GM12874 (cell line): ENCODE measurements around the gene PPT2.

Experiments
- TF ChIP-seq, protein P1 (sequence below): IDR thresholded peaks from 2 replicates; pipeline ENCODE4 v1.5.1; 2011; ENCODE audit warnings: low read depth, mild to moderate bottlenecking, control low read depth, low read length, moderate library complexity; ENCODE audit not compliant: insufficient read depth

The PPT2 gene

DNA sequence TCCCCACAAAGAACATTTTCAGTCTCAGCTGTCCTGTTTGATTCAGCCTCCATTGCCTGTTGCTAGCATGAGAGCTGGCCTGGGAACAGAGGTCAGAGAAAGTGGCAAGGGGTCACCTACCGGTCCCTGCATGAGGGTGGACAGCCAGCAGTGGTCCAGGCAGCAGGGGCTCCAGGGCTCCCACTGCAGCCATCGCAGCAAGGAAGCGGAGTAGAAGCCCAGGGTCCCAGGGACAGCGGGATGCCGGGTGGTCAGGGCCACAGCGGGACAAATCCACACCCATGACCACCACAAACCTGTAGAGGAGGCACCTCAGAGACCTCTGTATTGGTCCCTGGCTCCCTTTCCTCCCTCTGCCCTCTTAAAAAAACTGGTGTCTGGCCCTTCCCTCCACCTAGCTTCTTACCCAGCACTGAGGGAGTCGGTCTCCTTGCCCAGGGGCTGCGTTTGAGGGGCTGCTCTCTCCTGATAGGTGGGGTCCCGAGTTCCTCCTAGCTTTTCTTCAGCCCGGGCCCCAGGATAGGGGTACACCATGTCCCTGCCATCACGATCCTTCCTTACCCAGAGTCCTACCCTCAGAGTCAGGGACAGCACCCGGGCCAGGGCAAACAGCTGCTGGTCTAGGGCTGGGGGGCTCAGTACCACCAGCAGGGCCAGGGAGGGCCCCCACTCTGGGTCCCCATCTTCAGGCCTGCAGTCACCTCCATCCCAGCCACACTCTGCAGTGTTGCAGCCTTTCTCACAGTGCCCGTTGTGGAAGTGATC, 47.0 kb downstream of the PPT2 start:
- TF ChIP-seq, protein P1, sequence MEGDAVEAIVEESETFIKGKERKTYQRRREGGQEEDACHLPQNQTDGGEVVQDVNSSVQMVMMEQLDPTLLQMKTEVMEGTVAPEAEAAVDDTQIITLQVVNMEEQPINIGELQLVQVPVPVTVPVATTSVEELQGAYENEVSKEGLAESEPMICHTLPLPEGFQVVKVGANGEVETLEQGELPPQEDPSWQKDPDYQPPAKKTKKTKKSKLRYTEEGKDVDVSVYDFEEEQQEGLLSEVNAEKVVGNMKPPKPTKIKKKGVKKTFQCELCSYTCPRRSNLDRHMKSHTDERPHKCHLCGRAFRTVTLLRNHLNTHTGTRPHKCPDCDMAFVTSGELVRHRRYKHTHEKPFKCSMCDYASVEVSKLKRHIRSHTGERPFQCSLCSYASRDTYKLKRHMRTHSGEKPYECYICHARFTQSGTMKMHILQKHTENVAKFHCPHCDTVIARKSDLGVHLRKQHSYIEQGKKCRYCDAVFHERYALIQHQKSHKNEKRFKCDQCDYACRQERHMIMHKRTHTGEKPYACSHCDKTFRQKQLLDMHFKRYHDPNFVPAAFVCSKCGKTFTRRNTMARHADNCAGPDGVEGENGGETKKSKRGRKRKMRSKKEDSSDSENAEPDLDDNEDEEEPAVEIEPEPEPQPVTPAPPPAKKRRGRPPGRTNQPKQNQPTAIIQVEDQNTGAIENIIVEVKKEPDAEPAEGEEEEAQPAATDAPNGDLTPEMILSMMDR, result no peak

DNA sequence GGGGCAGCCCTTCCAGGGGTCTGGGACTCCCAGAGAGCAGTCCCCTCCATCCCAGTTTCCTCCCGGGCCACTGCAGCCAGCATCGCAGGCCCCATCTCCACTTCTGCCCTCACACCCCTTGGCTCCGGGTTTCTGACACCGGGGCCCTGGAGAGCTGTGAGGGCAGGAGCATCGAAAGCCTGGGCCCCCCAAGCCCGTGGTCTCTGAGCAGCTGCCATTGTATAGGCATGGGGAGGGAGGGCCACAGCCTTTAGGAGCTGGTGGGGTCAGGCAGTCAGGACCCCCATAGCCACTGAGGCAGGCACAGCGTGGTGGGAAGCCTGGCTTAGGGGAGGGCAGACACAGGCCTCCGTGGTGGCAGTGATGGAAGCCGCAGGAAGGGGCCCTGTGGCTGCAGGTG, 48.2 kb downstream of the PPT2 start:
- TF ChIP-seq, protein P1, result no peak

DNA sequence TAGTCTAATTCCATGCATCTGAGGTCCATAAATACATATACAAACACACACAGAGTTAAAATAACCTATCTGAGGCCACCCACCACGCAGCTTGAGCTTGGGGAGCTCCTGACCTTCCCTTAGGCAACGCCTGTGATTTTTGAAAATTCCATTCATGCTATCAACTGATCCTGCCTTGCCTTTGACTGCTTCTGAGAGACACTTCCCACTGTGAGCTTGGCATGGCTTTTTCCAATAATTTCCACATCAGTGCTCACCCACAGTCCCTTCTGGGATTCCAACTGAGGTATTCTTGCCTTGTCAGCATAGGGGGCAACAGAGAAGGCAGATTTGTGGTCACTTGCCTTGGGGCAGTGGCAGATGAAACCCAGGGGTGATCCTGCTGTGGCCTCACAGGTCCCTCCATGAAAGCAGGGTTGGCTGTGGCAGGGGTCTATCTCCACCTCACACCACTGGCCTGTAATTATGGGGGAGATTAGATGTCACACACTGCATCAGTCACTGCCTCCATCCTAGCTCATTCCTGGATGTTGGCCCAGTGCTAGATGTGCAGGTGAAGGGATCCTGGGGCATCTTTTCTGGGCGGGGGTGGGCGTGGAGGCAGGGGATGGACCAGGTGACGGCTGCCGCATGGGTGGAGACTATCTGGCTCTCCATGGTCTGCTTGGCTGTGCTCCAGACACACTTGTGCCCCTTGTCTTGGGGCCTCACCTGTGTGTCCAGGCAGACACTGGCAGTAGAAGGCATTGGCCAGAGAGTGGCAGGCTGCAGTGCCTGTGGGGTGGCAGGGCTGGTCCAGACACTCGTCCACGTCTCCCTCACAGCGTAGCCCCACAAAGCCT, 49.7 kb downstream of the PPT2 start:
- TF ChIP-seq, protein P1, result no peak

DNA sequence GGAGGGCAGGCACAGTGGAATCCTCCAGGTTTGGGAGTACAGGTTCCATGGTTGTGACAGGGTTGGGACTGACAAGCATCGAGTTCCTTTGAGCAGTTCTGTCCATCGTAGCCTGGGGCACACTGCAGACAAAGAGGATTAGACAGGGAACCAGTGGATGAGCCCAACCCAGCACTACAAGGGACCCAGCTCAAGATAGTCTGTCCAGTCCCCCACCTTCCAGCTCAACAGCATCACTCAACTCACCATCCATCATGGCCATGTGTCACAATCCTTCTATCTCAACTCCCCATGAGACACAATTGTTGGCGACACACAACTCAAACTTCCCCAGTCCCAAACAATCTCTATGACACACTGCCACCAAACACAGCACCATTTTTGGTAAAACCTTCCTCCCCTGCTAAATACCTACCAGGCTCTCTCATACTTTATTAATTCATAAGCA, 50.4 kb downstream of the PPT2 start:
- TF ChIP-seq, protein P1, result no peak

DNA sequence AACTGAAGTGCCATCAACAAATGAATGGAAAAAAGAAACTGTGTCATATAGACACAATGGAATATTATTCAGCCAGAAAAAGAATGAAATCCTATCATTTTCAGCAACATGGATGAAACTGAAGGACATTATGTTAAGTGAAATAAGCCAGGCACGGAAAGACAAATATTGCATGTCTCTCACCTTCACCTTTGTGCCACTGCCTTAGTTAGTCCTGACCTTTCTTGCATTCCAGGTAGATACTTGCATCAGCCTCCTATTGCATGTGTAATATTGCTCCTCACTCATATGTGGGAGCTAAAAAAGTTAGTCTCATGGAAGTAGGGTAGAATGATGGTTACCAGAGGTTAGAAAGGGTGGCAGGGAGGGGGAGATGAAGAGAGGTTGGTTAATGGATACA, 55.1 kb downstream of the PPT2 start:
- TF ChIP-seq, protein P1, result no peak

DNA sequence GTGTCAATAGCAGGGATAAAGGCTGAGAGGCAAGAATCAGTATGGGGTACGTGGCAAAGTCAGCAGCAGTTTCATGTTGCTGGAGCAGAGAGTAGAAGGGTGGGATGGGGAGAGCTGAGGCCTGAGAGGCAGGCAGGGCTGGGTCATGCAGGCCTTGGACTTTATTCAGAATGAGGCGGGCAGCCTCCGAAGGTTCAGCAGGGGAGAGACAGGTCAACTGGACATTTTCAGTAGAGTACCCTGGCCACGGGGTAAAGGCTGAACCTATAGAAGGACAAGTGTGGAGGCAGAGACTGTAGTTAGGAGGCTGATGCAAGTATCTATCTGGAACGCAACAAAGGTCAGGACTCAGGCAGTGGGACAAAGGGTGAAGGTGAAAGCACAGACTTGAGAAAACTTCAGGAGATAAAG, 56.3 kb downstream of the PPT2 start:
- TF ChIP-seq, protein P1, result no peak

DNA sequence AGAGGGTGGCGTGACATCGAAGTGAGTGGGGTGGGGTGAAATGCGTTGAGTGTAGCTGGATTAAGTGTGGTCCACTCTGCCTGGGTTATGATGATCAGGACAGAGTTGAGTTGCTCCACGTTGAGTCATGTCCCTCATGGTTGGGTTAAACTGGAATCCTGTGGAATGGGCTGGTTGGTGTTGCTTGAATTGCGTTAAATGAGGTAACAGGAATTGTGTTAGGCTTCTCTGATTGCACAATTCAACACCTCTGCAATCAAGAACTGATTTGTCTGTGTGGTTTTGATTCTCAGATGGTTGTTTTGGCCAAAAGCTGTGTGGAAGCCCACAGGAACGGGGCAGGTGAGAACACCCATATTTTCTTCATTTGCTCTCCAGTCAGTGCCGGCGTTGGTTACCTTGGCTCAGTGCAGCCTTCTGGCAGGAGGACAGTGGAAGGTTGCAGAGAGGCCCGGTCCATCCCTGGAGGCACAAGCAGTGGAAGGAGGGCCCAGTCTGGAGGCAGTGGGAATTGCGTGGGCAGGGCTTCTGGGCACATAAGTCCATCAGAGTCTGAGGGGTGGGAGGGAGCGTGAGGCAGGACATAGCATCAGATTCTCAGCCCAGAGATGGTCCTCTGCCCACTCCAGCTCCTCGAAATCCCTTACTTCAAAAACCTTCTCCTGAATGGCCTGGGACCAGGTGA, 58.3 kb downstream of the PPT2 start:
- TF ChIP-seq, protein P1, result no peak
